IMR-90 (cell line): Measurements from ENCODE around the gene TSPEAR. TPM values are rescaled to one million over a fixed set of nuclear protein-coding genes. Genes with fewer than 3 reads are reported as not detected.

Source experiments
- ATAC-seq: fragments of 200-7000 bp; cut with Tn5 transposase; 2 replicates; pipeline ENCODE4 v1.9.1; 2020; ENCODE audit warnings: low read depth, mild to moderate bottlenecking, moderate library complexity
- BruUV-seq: library from RNA; stranded (reverse); fragments of 400-500 nt; replicated peaks from 2 replicates; lab custom pipeline; 2021; lab: Mats Ljungman, UMichigan
- CTCF ChIA-PET: fragments of 300-600 bp; formaldehyde crosslinking; extraction: SDS; loops from one replicate; lab custom pipeline; 2021; ENCODE audit warnings: antibody characterized with exemption; lab: Yijun Ruan, JAX
- POLR2A ChIA-PET: fragments of 300-600 bp; sonication (Branson Sonifier 250); formaldehyde crosslinking; loops from one replicate; lab custom pipeline; 2022; ENCODE audit warnings: antibody characterized with exemption; ENCODE audit not compliant: unreplicated experiment; lab: Charles Lee
- DNase-seq: peaks from one replicate; pipeline ENCODE4 v3.0.0; 2013
- H2AFZ ChIP-seq: replicated peaks from 2 replicates; pipeline ENCODE3; 2013; ENCODE audit warnings: low read length, mild to moderate bottlenecking; ENCODE audit not compliant: poor library complexity
- H2AK5ac ChIP-seq: 2 replicates; pipeline ENCODE4 v1.6.1; 2013; ENCODE audit warnings: low read depth, low read length, inconsistent platforms
- H2AK9ac ChIP-seq: replicated peaks from 2 replicates; pipeline ENCODE3; 2013; ENCODE audit warnings: mild to moderate bottlenecking, low read depth, low read length, moderate library complexity; ENCODE audit not compliant: poor library complexity
- H2BK120ac ChIP-seq: 2 replicates; pipeline ENCODE4 v1.6.1; 2013; ENCODE audit warnings: low read depth, low read length, inconsistent platforms
- H2BK15ac ChIP-seq: 3 replicates; pipeline ENCODE4 v1.6.1; 2013; ENCODE audit warnings: low read depth, low read length, inconsistent platforms
- H2BK20ac ChIP-seq: 2 replicates; pipeline ENCODE4 v1.6.1; 2013; ENCODE audit warnings: low read depth, mild to moderate bottlenecking, inconsistent platforms, low read length, moderate library complexity
- H2BK5ac ChIP-seq: 2 replicates; pipeline ENCODE4 v1.6.1; 2013; ENCODE audit warnings: mild to moderate bottlenecking, low read depth, low read length, inconsistent platforms; ENCODE audit not compliant: poor library complexity, severe bottlenecking
- H3K14ac ChIP-seq: replicated peaks from 2 replicates; pipeline ENCODE4 v1.6.1; 2013; ENCODE audit warnings: low read depth, low read length, inconsistent platforms
- H3K18ac ChIP-seq: 2 replicates; pipeline ENCODE4 v1.6.1; 2013; ENCODE audit warnings: low read depth, low read length, control low read depth
- H3K23ac ChIP-seq: 2 replicates; pipeline ENCODE4 v1.6.1; 2013; ENCODE audit warnings: low read depth, low read length, inconsistent platforms
- H3K27ac ChIP-seq: 2 replicates; pipeline ENCODE4 v1.5.1; 2013; ENCODE audit warnings: mild to moderate bottlenecking, control low read depth, low read length; ENCODE audit not compliant: insufficient read depth
- H3K27me3 ChIP-seq: 2 replicates; pipeline ENCODE4 v1.6.1; 2013; ENCODE audit warnings: low read length; ENCODE audit not compliant: control insufficient read depth, insufficient read depth
- H3K36me3 ChIP-seq: 2 replicates; pipeline ENCODE4 v1.6.1; 2013; ENCODE audit warnings: low read length, mixed read lengths; ENCODE audit not compliant: control insufficient read depth, insufficient read depth
- H3K4ac ChIP-seq: 2 replicates; pipeline ENCODE4 v1.6.1; 2013; ENCODE audit warnings: low read depth, low read length, inconsistent platforms
- H3K4me1 ChIP-seq: 2 replicates; pipeline ENCODE4 v1.6.1; 2013; ENCODE audit warnings: low read length, mixed read lengths; ENCODE audit not compliant: control insufficient read depth, insufficient read depth
- H3K4me2 ChIP-seq: 2 replicates; pipeline ENCODE4 v1.6.1; 2013; ENCODE audit warnings: low read depth, mild to moderate bottlenecking, control low read depth, low read length, moderate library complexity
- H3K4me3 ChIP-seq: 2 replicates; pipeline ENCODE4 v1.5.1; 2013; ENCODE audit warnings: low read depth, mild to moderate bottlenecking, control low read depth, low read length, moderate library complexity; ENCODE audit not compliant: insufficient read depth
- H3K56ac ChIP-seq: 2 replicates; pipeline ENCODE4 v1.6.1; 2013; ENCODE audit warnings: low read length, inconsistent platforms; ENCODE audit not compliant: insufficient read depth; ENCODE audit errors: extremely low read depth
- H3K79me1 ChIP-seq, 2 experiments: 2 replicates each; pipeline ENCODE4 v1.6.1; 2013; ENCODE audit warnings: low read length in 2 of 2, inconsistent platforms in 1 of 2, low read depth in 1 of 2
- H3K9ac ChIP-seq: 2 replicates; pipeline ENCODE4 v1.6.1; 2013; ENCODE audit warnings: low read depth, low read length, control low read depth
- H3K9me1 ChIP-seq: 2 replicates; pipeline ENCODE4 v1.6.1; 2013; ENCODE audit warnings: low read length, inconsistent platforms; ENCODE audit not compliant: insufficient read depth
- H3K9me3 ChIP-seq: 2 replicates; pipeline ENCODE4 v1.6.1; 2013; ENCODE audit warnings: low read length; ENCODE audit not compliant: control insufficient read depth, insufficient read depth
- H4K20me1 ChIP-seq: 2 replicates; pipeline ENCODE4 v1.6.1; 2013; ENCODE audit warnings: low read length, inconsistent platforms; ENCODE audit not compliant: insufficient read depth
- H4K5ac ChIP-seq: 2 replicates; pipeline ENCODE4 v1.6.1; 2013; ENCODE audit warnings: mild to moderate bottlenecking, low read depth, low read length, control low read depth
- H4K8ac ChIP-seq, 2 experiments: 2 replicates each; pipeline ENCODE4 v1.6.1; 2013; ENCODE audit warnings: low read depth in 2 of 2, low read length in 2 of 2, control low read depth in 1 of 2, inconsistent platforms in 1 of 2
- H4K91ac ChIP-seq: 2 replicates; pipeline ENCODE4 v1.6.1; 2013; ENCODE audit warnings: low read depth, low read length, inconsistent platforms; ENCODE audit not compliant: insufficient read depth
- BHLHE40 ChIP-seq: fragments of 150-350 bp; IDR thresholded peaks from 2 replicates; pipeline ENCODE4 v1.6.1; 2016; ENCODE audit warnings: mild to moderate bottlenecking, low read depth, low read length
- CEBPB ChIP-seq: IDR thresholded peaks from 2 replicates; pipeline ENCODE4 v1.6.1; 2012; ENCODE audit warnings: low read depth, low read length, improper control_type of control experiment
- CHD1 ChIP-seq: IDR thresholded peaks from 2 replicates; pipeline ENCODE4 v1.6.1; 2012; ENCODE audit warnings: low read depth, low read length, improper control_type of control experiment
- CTCF ChIP-seq: conservative IDR thresholded peaks from 2 replicates; pipeline ENCODE4 v1.5.1; 2012; ENCODE audit warnings: mild to moderate bottlenecking, low read depth, low read length, improper control_type of control experiment
- ELK1 ChIP-seq: fragments of 150-350 bp; IDR thresholded peaks from 2 replicates; pipeline ENCODE4 v1.6.1; 2016; ENCODE audit warnings: low read depth, mild to moderate bottlenecking, low read length, moderate library complexity, borderline replicate concordance
- FOS ChIP-seq: fragments of 150-350 bp; IDR thresholded peaks from 2 replicates; pipeline ENCODE4 v1.6.1; 2016; ENCODE audit warnings: low read depth, low read length
- MAFK ChIP-seq: IDR thresholded peaks from 2 replicates; pipeline ENCODE4 v1.6.1; 2012; ENCODE audit warnings: low read depth, low read length, improper control_type of control experiment
- MAZ ChIP-seq: IDR thresholded peaks from 2 replicates; pipeline ENCODE4 v1.6.1; 2012; ENCODE audit warnings: low read depth, mild to moderate bottlenecking, low read length, improper control_type of control experiment, moderate library complexity, borderline replicate concordance
- MXI1 ChIP-seq: IDR thresholded peaks from 2 replicates; pipeline ENCODE4 v1.6.1; 2012; ENCODE audit warnings: low read depth, mild to moderate bottlenecking, low read length, moderate library complexity, borderline replicate concordance
- NFE2L2 ChIP-seq: fragments of 150-350 bp; IDR thresholded peaks from 2 replicates; pipeline ENCODE4 v1.6.1; 2016; ENCODE audit warnings: low read depth, mild to moderate bottlenecking, low read length
- POLR2A ChIP-seq: IDR thresholded peaks from 2 replicates; pipeline ENCODE4 v1.6.1; 2012; ENCODE audit warnings: mild to moderate bottlenecking, low read depth, low read length
- RAD21 ChIP-seq: IDR thresholded peaks from 2 replicates; pipeline ENCODE4 v1.6.1; 2012; ENCODE audit warnings: low read length, improper control_type of control experiment
- RCOR1 ChIP-seq: IDR thresholded peaks from 2 replicates; pipeline ENCODE4 v1.6.1; 2012; ENCODE audit warnings: mild to moderate bottlenecking, low read length, improper control_type of control experiment; ENCODE audit not compliant: insufficient replicate concordance
- RFX5 ChIP-seq: IDR thresholded peaks from 2 replicates; pipeline ENCODE4 v1.8.0; 2012; ENCODE audit warnings: low read depth, mild to moderate bottlenecking, low read length, moderate library complexity
- SMC3 ChIP-seq: fragments of 150-350 bp; IDR thresholded peaks from 2 replicates; pipeline ENCODE4 v1.6.1; 2016; ENCODE audit warnings: low read depth, mild to moderate bottlenecking, antibody characterized with exemption, low read length, moderate library complexity
- USF2 ChIP-seq: fragments of 150-350 bp; IDR thresholded peaks from 2 replicates; pipeline ENCODE4 v1.6.1; 2017; ENCODE audit warnings: mild to moderate bottlenecking, antibody characterized with exemption, low read length, low read depth
- WGBS, 2 experiments: methylation state at CpG; one replicate each; pipeline versions ENCODE4 v1.1.5 to v1.1.7; 2013; ENCODE audit warnings: missing lambda C conversion rate in 2 of 2; ENCODE audit not compliant: insufficient read length in 1 of 2; ENCODE audit errors: extremely low coverage in 2 of 2; 5-methylcytosine and 5-hydroxymethylcytosine counted together
- dilution Hi-C: fragments of 300-500 bp; cut with HindIII; formaldehyde crosslinking; loops from one replicate; pipeline ENCODE4 v1.14.3; 2018; ENCODE audit warnings: low sequenced_read_pairs; ENCODE audit not compliant: unreplicated experiment
- in situ Hi-C: fragments of 300-500 bp; cut with MboI; formaldehyde crosslinking; loops from 3 replicates; pipeline ENCODE4 v1.14.3; 2019; ENCODE audit warnings: low sequenced_read_pairs, inconsistent platforms, mixed read lengths
- intact Hi-C: fragments of 100-400 bp; cut with micrococcal nuclease; formaldehyde crosslinking; loops from 2 replicates; pipeline ENCODE4 v1.10.0; 2022
- polyA plus RNA-seq, 3 experiments: library from polyadenylated mRNA; depleted of rRNA; stranded (reverse); fragments of >200 nt; gene quantifications; 2 replicates each; pipeline ENCODE4 v1.2.3, GENCODE V29; 2012; ENCODE audit warnings: low replicate concordance in 1 of 3
- total RNA-seq: library from RNA; depleted of rRNA; stranded (reverse); fragments of >200 nt; gene quantifications from 2 replicates; pipeline ENCODE4 v1.2.3, GENCODE V29; 2012

TSPEAR gene
- total and polyA plus RNA-seq, 2 of the 4 experiments (the other 2 are of a cell fraction): not detected

GRCh38 chr21:44647222-44647552 is 64.2 kb downstream of the TSPEAR start:
- H4K8ac ChIP-seq: no peak overlapping the region
- no peaks in the 10 kb centered on the region for H3K79me1 ChIP-seq
- ChIA-PET POLR2A (no interaction called here), CTCF (no interaction called here)
- H3K23ac ChIP-seq: no peak overlapping the region
- H3K4me2 ChIP-seq: no peak overlapping the region
- no peak overlapping the region for H2BK20ac ChIP-seq
- no peak overlapping the region for H2BK5ac ChIP-seq
- WGBS, 2 experiments: 12% methylated on average over 6 of the region's 8 CpGs; no CpG with 5 or more reads in 1 of the 2 experiments
- BruUV-seq: no TSS peak
- H3K18ac ChIP-seq: no peak overlapping the region
- H4K5ac ChIP-seq: no peak overlapping the region
- H2AK9ac ChIP-seq: no peak overlapping the region
- TF ChIP-seq CEBPB (no peak), MXI1 (no peak), USF2 (no peak), CHD1 (no peak), POLR2A (no peak), RAD21 (no peak), MAZ (no peak), MAFK (no peak), RCOR1 (no peak), BHLHE40 (no peak), ELK1 (no peak), NFE2L2 (no peak), SMC3 (no peak), CTCF (no peak), FOS (no peak), RFX5 (no peak)
- H3K9ac ChIP-seq: no peak overlapping the region
- dilution Hi-C loops (no loop called here), in situ Hi-C loops (no loop called here), intact Hi-C loops (no loop called here)
- no peaks in the 10 kb centered on the region for H4K20me1 ChIP-seq
- H2BK15ac ChIP-seq: no peak overlapping the region
- no peak overlapping the region for H2AK5ac ChIP-seq
- no peak overlapping the region for H4K91ac ChIP-seq
- H3K56ac ChIP-seq: no peak overlapping the region
- ATAC-seq: no peak
- H3K27ac ChIP-seq: no peak overlapping the region
- no peak overlapping the region for H3K4ac ChIP-seq
- no peak for DNase-seq
- no peaks in the 10 kb centered on the region for H3K9me1 ChIP-seq
- H3K27me3 ChIP-seq: no peaks in the 10 kb centered on the region; the same call in 1 of the 2 replicates
- no peak overlapping the region for H3K4me3 ChIP-seq
- H3K9me3 ChIP-seq: peaks cover 6% of the 10 kb centered on the region
- H2BK120ac ChIP-seq: no peak overlapping the region
- no peaks in the 10 kb centered on the region for H3K36me3 ChIP-seq
- H3K14ac ChIP-seq: no peak overlapping the region
- no peak overlapping the region for H2AFZ ChIP-seq
- H3K4me1 ChIP-seq: no peaks in the 10 kb centered on the region
